IMR-90 (cell line): Measurements from ENCODE around the gene MDH1.

ENCODE experiments used
- BHLHE40 ChIP-seq: fragments of 150-350 bp; IDR thresholded peaks from 2 replicates; pipeline ENCODE4 v1.6.1; 2016; ENCODE audit warnings: mild to moderate bottlenecking, low read depth, low read length
- FOS ChIP-seq: fragments of 150-350 bp; IDR thresholded peaks from 2 replicates; pipeline ENCODE4 v1.6.1; 2016; ENCODE audit warnings: low read depth, low read length
- MAFK ChIP-seq: IDR thresholded peaks from 2 replicates; pipeline ENCODE4 v1.6.1; 2012; ENCODE audit warnings: low read depth, low read length, improper control_type of control experiment
- POLR2A ChIP-seq: IDR thresholded peaks from 2 replicates; pipeline ENCODE4 v1.6.1; 2012; ENCODE audit warnings: mild to moderate bottlenecking, low read depth, low read length
- RFX5 ChIP-seq: IDR thresholded peaks from 2 replicates; pipeline ENCODE4 v1.8.0; 2012; ENCODE audit warnings: low read depth, mild to moderate bottlenecking, low read length, moderate library complexity
- SMC3 ChIP-seq: fragments of 150-350 bp; IDR thresholded peaks from 2 replicates; pipeline ENCODE4 v1.6.1; 2016; ENCODE audit warnings: low read depth, mild to moderate bottlenecking, antibody characterized with exemption, low read length, moderate library complexity
- TF ChIP-seq, protein P1 (sequence below): conservative IDR thresholded peaks from 2 replicates; pipeline ENCODE4 v1.5.1; 2012; ENCODE audit warnings: mild to moderate bottlenecking, low read depth, low read length, improper control_type of control experiment
- TF ChIP-seq, protein P2 (sequence below): fragments of 150-350 bp; IDR thresholded peaks from 2 replicates; pipeline ENCODE4 v1.6.1; 2017; ENCODE audit warnings: mild to moderate bottlenecking, antibody characterized with exemption, low read length, low read depth
- TF ChIP-seq, protein P3 (sequence below): fragments of 150-350 bp; IDR thresholded peaks from 2 replicates; pipeline ENCODE4 v1.6.1; 2016; ENCODE audit warnings: low read depth, mild to moderate bottlenecking, low read length, moderate library complexity, borderline replicate concordance

DNA sequence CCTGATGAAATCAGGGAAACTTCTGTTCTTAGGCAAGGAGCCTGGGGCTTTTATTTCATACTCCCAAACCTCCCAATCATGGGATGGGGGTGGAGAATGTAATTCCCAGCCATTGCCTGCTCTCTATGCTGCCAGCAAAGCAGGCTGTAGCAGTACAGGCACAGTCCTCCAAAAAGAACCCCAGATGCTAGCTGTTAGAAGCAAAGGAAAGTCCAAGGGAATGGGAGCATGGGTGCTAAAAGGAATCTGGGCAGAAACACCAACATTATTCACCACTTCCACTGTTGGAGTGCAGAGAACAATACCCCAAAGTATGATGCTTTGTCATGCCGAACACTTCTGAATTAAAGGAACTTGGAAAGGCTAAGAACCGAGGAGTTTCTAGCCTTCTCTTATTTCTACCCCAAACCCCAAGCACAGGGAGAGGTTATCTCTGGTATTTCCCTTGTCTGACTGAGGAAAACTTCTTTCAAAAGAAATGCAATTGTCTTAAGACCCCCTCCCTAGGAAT is 24.7 kb downstream of the MDH1 start:
- TF ChIP-seq RFX5, result no peak
- TF ChIP-seq, protein P1, sequence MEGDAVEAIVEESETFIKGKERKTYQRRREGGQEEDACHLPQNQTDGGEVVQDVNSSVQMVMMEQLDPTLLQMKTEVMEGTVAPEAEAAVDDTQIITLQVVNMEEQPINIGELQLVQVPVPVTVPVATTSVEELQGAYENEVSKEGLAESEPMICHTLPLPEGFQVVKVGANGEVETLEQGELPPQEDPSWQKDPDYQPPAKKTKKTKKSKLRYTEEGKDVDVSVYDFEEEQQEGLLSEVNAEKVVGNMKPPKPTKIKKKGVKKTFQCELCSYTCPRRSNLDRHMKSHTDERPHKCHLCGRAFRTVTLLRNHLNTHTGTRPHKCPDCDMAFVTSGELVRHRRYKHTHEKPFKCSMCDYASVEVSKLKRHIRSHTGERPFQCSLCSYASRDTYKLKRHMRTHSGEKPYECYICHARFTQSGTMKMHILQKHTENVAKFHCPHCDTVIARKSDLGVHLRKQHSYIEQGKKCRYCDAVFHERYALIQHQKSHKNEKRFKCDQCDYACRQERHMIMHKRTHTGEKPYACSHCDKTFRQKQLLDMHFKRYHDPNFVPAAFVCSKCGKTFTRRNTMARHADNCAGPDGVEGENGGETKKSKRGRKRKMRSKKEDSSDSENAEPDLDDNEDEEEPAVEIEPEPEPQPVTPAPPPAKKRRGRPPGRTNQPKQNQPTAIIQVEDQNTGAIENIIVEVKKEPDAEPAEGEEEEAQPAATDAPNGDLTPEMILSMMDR, result no peak
- TF ChIP-seq, protein P2, sequence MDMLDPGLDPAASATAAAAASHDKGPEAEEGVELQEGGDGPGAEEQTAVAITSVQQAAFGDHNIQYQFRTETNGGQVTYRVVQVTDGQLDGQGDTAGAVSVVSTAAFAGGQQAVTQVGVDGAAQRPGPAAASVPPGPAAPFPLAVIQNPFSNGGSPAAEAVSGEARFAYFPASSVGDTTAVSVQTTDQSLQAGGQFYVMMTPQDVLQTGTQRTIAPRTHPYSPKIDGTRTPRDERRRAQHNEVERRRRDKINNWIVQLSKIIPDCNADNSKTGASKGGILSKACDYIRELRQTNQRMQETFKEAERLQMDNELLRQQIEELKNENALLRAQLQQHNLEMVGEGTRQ, result no peak
- TF ChIP-seq POLR2A, result no peak
- TF ChIP-seq BHLHE40, result no peak
- no peak for TF ChIP-seq FOS
- TF ChIP-seq, protein P3, sequence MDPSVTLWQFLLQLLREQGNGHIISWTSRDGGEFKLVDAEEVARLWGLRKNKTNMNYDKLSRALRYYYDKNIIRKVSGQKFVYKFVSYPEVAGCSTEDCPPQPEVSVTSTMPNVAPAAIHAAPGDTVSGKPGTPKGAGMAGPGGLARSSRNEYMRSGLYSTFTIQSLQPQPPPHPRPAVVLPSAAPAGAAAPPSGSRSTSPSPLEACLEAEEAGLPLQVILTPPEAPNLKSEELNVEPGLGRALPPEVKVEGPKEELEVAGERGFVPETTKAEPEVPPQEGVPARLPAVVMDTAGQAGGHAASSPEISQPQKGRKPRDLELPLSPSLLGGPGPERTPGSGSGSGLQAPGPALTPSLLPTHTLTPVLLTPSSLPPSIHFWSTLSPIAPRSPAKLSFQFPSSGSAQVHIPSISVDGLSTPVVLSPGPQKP, result no peak
- no peak for TF ChIP-seq MAFK
- TF ChIP-seq SMC3, result no peak
